Right atrium auricular region (tissue), 2 donors: ENCODE measurements around the gene DNASE2. TPM values are rescaled to one million over a fixed set of nuclear protein-coding genes. Genes with fewer than 3 reads are reported as not detected.
"Not testable (repeated sequence)": the region's sequence is repeated elsewhere in the genome, so short reads cannot be mapped to it uniquely, and the experiment has no call there.

ENCODE experiments used
- DNase-seq: peaks from one replicate; pipeline ENCODE4 v3.0.0-alpha.2; 2019; ENCODE audit warnings: low spot score
- H3K27ac ChIP-seq, 2 donors: fragments of 200-600 bp; sonication (generic); 1 replicate in 1 of 2; 2 replicates in 1 of 2; pipeline ENCODE4 v1.5.1; 2016 to 2019
- H3K27me3 ChIP-seq, 2 donors: fragments of 200-600 bp; sonication (generic); one replicate each; pipeline versions ENCODE4 v1.5.1 to v1.6.0; 2017 to 2019
- H3K36me3 ChIP-seq: fragments of 200-600 bp; sonication (generic); one replicate; pipeline ENCODE4 v1.5.1; 2016
- H3K4me1 ChIP-seq, 2 donors: fragments of 200-600 bp; sonication (generic); one replicate each; pipeline versions ENCODE4 v1.5.1 to v1.6.0; 2017 to 2019
- H3K4me3 ChIP-seq, 2 donors: fragments of 200-600 bp; sonication (generic); 1 replicate in 1 of 2; 2 replicates in 1 of 2; pipeline ENCODE4 v1.5.1; 2017 to 2019; ENCODE audit warnings: mild to moderate bottlenecking in 1 of 2, moderate library complexity in 1 of 2
- H3K9me3 ChIP-seq, 2 donors: fragments of 200-600 bp; sonication (generic); one replicate each; pipeline ENCODE4 v1.5.1; 2019
- total RNA-seq, 2 donors: library from RNA; depleted of rRNA; stranded (reverse); fragments of >200 nt; gene quantifications; one replicate each; pipeline ENCODE4 v1.1.0, GENCODE V29; 2016
- TF ChIP-seq, protein P1 (sequence below), 2 donors: fragments of 200-600 bp; sonication (generic); IDR thresholded peaks; one replicate each; pipeline ENCODE4 v1.5.1; 2019; ENCODE audit warnings: antibody characterized with exemption in 2 of 2

Gene DNASE2
- total RNA-seq, 2 donors from 2014 or later = 24.2 to 24.9 TPM

- Histone ChIP-seq H3K4me1 (no peaks in the 10 kb centered on the region), H3K9me3 (no peaks in the 10 kb centered on the region), H3K27me3 (no peaks in the 10 kb centered on the region), H3K4me3 (no peak overlapping the region), H3K36me3 (peaks cover 15% of the 10 kb centered on the region), H3K27ac (no peak overlapping the region)
- TF ChIP-seq, protein P1, sequence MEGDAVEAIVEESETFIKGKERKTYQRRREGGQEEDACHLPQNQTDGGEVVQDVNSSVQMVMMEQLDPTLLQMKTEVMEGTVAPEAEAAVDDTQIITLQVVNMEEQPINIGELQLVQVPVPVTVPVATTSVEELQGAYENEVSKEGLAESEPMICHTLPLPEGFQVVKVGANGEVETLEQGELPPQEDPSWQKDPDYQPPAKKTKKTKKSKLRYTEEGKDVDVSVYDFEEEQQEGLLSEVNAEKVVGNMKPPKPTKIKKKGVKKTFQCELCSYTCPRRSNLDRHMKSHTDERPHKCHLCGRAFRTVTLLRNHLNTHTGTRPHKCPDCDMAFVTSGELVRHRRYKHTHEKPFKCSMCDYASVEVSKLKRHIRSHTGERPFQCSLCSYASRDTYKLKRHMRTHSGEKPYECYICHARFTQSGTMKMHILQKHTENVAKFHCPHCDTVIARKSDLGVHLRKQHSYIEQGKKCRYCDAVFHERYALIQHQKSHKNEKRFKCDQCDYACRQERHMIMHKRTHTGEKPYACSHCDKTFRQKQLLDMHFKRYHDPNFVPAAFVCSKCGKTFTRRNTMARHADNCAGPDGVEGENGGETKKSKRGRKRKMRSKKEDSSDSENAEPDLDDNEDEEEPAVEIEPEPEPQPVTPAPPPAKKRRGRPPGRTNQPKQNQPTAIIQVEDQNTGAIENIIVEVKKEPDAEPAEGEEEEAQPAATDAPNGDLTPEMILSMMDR (IDR thresholded peaks at IDR 0.05) = no peak
- no peak for DNase-seq
Observed at GRCh38 chr19:12899891-12900518, 18.8 kb upstream of the DNASE2 start.

GRCh38 chr19:12896460-12896859 lies 15.2 kb upstream of the DNASE2 start:
- Histone ChIP-seq H3K27ac (no peak overlapping the region), H3K4me3 (no peak overlapping the region), H3K36me3 (peaks cover 15% of the 10 kb centered on the region), H3K4me1 (peaks cover 0 to 11% of the 10 kb centered on the region in 2 donors), H3K9me3 (no peaks in the 10 kb centered on the region), H3K27me3 (no peaks in the 10 kb centered on the region)
- DNase-seq = no peak
- TF ChIP-seq, protein P1 (IDR thresholded peaks at IDR 0.05) = no peak

DNA sequence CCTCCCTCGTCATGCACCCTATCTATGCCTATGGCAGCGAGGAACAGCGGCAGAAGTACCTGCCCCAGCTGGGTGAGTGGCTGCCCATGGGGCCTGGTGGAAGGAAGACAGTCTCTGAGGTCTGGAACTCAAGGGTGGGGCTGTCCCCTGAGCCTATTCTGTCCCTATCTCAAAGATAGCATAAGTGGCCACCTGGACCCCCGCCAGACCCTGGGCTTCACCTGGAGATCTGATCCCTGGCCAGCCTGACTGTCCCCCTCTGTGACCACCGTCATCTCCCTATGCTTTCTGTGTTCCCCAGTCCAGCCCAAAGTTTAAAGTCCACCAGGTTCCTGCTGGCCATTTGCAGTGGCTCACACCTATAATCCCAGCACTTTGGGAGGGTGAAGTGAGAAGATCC lies 12.3 kb upstream of the DNASE2 start:
- TF ChIP-seq, protein P1 (IDR thresholded peaks at IDR 0.05) = no peak
- peaks cover 0 to 17% of the 10 kb centered on the region in 2 donors for H3K4me1 ChIP-seq

DNA sequence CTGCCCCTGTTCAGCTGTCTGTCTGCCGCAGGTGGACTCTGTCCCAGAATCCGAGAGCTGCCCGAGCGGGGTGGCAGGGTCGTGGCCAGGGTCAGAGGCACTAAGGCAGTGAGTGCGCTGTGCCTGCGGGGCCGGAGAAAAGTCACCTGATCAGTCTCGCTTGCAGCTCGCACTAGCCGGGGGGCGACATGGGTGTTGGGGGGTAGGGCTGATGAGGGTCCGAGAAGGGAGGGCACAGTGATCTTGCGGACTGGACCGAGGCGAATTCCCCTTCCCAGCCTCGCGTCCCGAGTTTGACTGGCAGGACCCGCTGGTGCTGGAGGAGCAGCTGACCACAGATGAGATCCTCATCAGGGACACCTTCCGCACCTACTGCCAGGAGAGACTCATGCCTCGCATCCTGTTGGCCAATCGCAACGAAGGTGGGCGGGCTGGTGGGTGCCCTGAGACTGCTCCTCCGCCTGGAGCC lies 10.3 kb upstream of the DNASE2 start:
- TF ChIP-seq, protein P1 (IDR thresholded peaks at IDR 0.05) = no peak
- Histone ChIP-seq H3K9me3 (no peaks in the 10 kb centered on the region), H3K4me1 (peaks cover 0 to 17% of the 10 kb centered on the region in 2 donors), H3K4me3 (peak overlapping the region; percentile 50 to 91), H3K27ac (peak overlapping the region in 1 of 2 donors; percentile 75), H3K36me3 (peaks cover 4% of the 10 kb centered on the region), H3K27me3 (no peaks in the 10 kb centered on the region)
- no peak for DNase-seq

More for the DNA sequence above, 12.3 kb upstream of the DNASE2 start:
- Histone ChIP-seq H3K36me3 (peaks cover 15% of the 10 kb centered on the region), H3K4me3 (no peak overlapping the region), H3K27ac (no peak overlapping the region), H3K27me3 (no peaks in the 10 kb centered on the region), H3K9me3 (no peaks in the 10 kb centered on the region)
- no peak for DNase-seq

- H3K4me3 ChIP-seq = peak within 1 kb of the TSS; percentile 50 to 91
- peaks cover 2% of the 10 kb centered on the region for H3K36me3 ChIP-seq
- H3K27me3 ChIP-seq = peaks cover 0 to under 1% of the 10 kb centered on the region in 2 donors
- peak within 1 kb of the TSS; percentile 62 to 75 for H3K27ac ChIP-seq
- H3K4me1 ChIP-seq = peaks cover 0 to 20% of the 10 kb centered on the region in 2 donors
- DNase-seq = peak; percentile 99
- TF ChIP-seq, protein P1 (IDR thresholded peaks at IDR 0.05) = no peak
- no peaks in the 10 kb centered on the region for H3K9me3 ChIP-seq
Observed at GRCh38 chr19:12890787-12891552, 9.7 kb upstream of the DNASE2 start, which contains the start of gene GCDH. Gene GCDH (plus strand): TSS chr19:12891160. CDS start chr19:12891305, 145 bp downstream.

- not testable (repeated sequence) for H3K27me3 ChIP-seq, H3K36me3 ChIP-seq, DNase-seq, H3K9me3 ChIP-seq
- peak overlapping the region; percentile 31 to 39 for H3K27ac ChIP-seq
- peaks cover 0 to 26% of the 10 kb centered on the region in 2 donors for H3K4me1 ChIP-seq
- H3K4me3 ChIP-seq = peak overlapping the region in 1 of 2 donors; percentile 91
Observed at GRCh38 chr19:12890299-12890786, 9.1 kb upstream of the DNASE2 start.
